Hepatocyte (in vitro differentiated cells): ENCODE results near the gene WDR4. TPM values are rescaled to one million over a fixed set of nuclear protein-coding genes. Genes with fewer than 3 reads are reported as not detected.

Experiments used
- DNase-seq: peaks from one replicate; pipeline ENCODE4 v3.0.0-alpha.2; 2016; ENCODE audit warnings: low spot score
- H2AFZ ChIP-seq: fragments of 200-600 bp; sonication (generic); 2 replicates; pipeline ENCODE4 v1.6.0; 2016; ENCODE audit warnings: antibody characterized with exemption, mild to moderate bottlenecking
- H3K27ac ChIP-seq: fragments of 200-600 bp; sonication (generic); 2 replicates; pipeline ENCODE4 v1.5.1; 2016; ENCODE audit warnings: mild to moderate bottlenecking
- H3K27me3 ChIP-seq: fragments of 200-600 bp; sonication (generic); 2 replicates; pipeline ENCODE4 v1.6.1; 2016
- H3K36me3 ChIP-seq: fragments of 200-600 bp; sonication (generic); replicated peaks from 2 replicates; pipeline ENCODE4 v1.5.1; 2016; ENCODE audit warnings: low read depth; ENCODE audit not compliant: insufficient read depth
- H3K4me1 ChIP-seq: fragments of 200-600 bp; sonication (generic); 2 replicates; pipeline ENCODE4 v1.5.1; 2016; ENCODE audit warnings: mild to moderate bottlenecking, moderate library complexity; ENCODE audit not compliant: insufficient read depth
- H3K4me2 ChIP-seq: fragments of 200-600 bp; sonication (generic); 2 replicates; pipeline ENCODE4 v1.6.0; 2016
- H3K4me3 ChIP-seq: fragments of 200-600 bp; sonication (generic); 2 replicates; pipeline ENCODE4 v1.5.1; 2016; ENCODE audit warnings: mild to moderate bottlenecking
- H3K79me2 ChIP-seq: fragments of 200-600 bp; sonication (generic); 2 replicates; pipeline ENCODE4 v1.6.0; 2017; ENCODE audit warnings: mild to moderate bottlenecking
- H3K9me2 ChIP-seq: fragments of 200-600 bp; sonication (generic); replicated peaks from 2 replicates; pipeline ENCODE4 v1.6.0; 2017; ENCODE audit warnings: mild to moderate bottlenecking; ENCODE audit not compliant: insufficient read depth
- H3K9me3 ChIP-seq: fragments of 200-600 bp; sonication (generic); 2 replicates; pipeline ENCODE4 v1.5.1; 2016; ENCODE audit warnings: low read depth, mild to moderate bottlenecking
- H4K20me1 ChIP-seq: fragments of 200-600 bp; sonication (generic); 2 replicates; pipeline ENCODE4 v1.6.0; 2016; ENCODE audit warnings: mild to moderate bottlenecking; ENCODE audit not compliant: insufficient read depth, poor library complexity, severe bottlenecking
- EZH2 ChIP-seq: fragments of 200-600 bp; sonication (generic); IDR thresholded peaks from 2 replicates; pipeline ENCODE4 v1.6.1; 2016; ENCODE audit warnings: antibody characterized with exemption, mild to moderate bottlenecking, borderline replicate concordance
- EZH2phosphoT487 ChIP-seq: fragments of 200-600 bp; sonication (generic); IDR thresholded peaks from one replicate; pipeline ENCODE4 v1.6.1; 2018; ENCODE audit warnings: antibody characterized with exemption, mild to moderate bottlenecking, low read depth, moderate library complexity; ENCODE audit not compliant: unreplicated experiment, severe bottlenecking
- WGBS: methylation state at CpG from one replicate; pipeline ENCODE4 v1.1.6; 2016; ENCODE audit warnings: low lambda C conversion rate; ENCODE audit errors: missing lambda C conversion rate; 5-methylcytosine and 5-hydroxymethylcytosine counted together
- polyA plus RNA-seq: library from polyadenylated mRNA; unstranded; fragments of >200 nt; fragmentation: Nextera tagmentation; extraction: Ambion mirVana; gene quantifications from 2 replicates; pipeline ENCODE4 v1.2.1, GENCODE V29; 2016
- total RNA-seq: library from RNA; depleted of rRNA; stranded (reverse); fragments of >200 nt; gene quantifications from 2 replicates; pipeline ENCODE4 v1.2.3, GENCODE V29; 2014
- TF ChIP-seq, protein P1 (sequence below): fragments of 200-600 bp; sonication (generic); IDR thresholded peaks from 2 replicates; pipeline ENCODE4 v1.5.1; 2016; ENCODE audit warnings: antibody characterized with exemption, mild to moderate bottlenecking; ENCODE audit not compliant: poor library complexity

Gene WDR4
- total and polyA plus RNA-seq, 2 experiments from 2014 or later, result 6.4 to 11.1 TPM

DNA sequence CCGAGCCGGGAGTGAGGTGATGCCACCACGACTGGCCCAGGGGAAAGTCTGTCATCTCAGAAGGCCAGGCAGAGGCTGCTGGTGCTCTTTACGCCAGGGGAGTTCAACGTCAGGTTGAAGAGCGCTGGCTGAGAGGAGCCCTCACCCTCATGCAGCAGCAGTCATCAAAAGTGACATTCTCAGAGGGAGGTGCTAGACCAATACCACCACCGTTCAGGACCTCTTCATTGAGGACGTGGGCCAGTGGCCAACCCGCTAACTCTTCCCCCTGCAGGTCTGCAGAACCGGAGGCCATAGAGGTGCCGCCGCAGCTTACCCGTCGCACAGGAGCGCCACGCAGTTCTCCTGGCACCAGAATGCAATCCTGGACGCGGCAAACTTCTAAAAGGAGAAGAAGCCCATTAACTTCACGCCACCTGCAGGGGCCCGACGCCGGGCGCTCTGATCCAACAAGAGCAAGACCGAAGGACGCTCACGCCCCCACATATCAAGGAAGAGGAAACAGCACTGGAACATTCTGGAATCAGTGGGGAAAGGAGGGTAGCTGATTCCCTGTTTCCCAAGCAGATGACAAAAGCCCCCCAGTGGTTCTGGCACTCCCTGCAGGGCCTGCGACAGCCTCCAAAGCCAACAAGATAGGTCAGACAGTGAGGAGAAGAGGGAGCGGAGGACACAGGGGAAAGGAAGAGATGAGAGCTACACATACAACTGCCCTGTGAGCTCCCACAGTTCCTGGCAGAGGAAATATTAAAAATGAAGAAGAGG, 24.9 kb downstream of the WDR4 start:
- 96% methylated on average over 28 of the region's 28 CpGs for WGBS
- no peak for DNase-seq
- H3K9me2 ChIP-seq, result no peaks in the 10 kb centered on the region
- no peaks in the 10 kb centered on the region for H3K27me3 ChIP-seq
- no peaks in the 10 kb centered on the region for H3K36me3 ChIP-seq
- H3K4me2 ChIP-seq, result no peak overlapping the region
- no peaks in the 10 kb centered on the region for H4K20me1 ChIP-seq
- H3K79me2 ChIP-seq, result no peaks in the 10 kb centered on the region
- H2AFZ ChIP-seq, result no peak overlapping the region
- TF ChIP-seq, protein P1, sequence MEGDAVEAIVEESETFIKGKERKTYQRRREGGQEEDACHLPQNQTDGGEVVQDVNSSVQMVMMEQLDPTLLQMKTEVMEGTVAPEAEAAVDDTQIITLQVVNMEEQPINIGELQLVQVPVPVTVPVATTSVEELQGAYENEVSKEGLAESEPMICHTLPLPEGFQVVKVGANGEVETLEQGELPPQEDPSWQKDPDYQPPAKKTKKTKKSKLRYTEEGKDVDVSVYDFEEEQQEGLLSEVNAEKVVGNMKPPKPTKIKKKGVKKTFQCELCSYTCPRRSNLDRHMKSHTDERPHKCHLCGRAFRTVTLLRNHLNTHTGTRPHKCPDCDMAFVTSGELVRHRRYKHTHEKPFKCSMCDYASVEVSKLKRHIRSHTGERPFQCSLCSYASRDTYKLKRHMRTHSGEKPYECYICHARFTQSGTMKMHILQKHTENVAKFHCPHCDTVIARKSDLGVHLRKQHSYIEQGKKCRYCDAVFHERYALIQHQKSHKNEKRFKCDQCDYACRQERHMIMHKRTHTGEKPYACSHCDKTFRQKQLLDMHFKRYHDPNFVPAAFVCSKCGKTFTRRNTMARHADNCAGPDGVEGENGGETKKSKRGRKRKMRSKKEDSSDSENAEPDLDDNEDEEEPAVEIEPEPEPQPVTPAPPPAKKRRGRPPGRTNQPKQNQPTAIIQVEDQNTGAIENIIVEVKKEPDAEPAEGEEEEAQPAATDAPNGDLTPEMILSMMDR, result no peak
- no peak for TF ChIP-seq EZH2
- no peak for TF ChIP-seq EZH2phosphoT487
- no peak overlapping the region for H3K27ac ChIP-seq
- H3K4me1 ChIP-seq, result no peaks in the 10 kb centered on the region
- no peak overlapping the region for H3K4me3 ChIP-seq
- no peaks in the 10 kb centered on the region for H3K9me3 ChIP-seq

DNA sequence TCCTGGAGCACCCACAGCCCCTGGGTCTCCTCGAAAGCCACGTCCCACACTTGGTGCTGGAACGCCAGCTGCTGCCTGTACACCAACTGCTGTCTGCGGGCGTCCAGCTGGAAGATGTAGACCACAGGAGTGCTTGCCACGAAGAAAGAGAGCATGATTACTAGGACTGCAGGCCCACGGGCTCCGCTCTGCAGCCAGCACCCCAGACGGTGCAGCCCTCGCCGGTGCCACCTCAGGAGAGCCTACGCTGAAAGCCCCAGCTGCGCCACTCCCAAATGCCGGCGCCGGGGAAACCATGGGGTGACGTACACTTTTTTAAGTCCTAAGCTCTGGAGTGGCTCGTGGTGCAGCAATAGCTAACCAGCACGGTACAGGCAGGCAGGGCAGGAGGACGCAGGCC, 25.7 kb downstream of the WDR4 start:
- no peaks in the 10 kb centered on the region for H3K27me3 ChIP-seq
- TF ChIP-seq EZH2 (no peak), EZH2phosphoT487 (no peak)
- TF ChIP-seq, protein P1, result no peak
- H3K79me2 ChIP-seq, result no peaks in the 10 kb centered on the region
- H3K4me2 ChIP-seq, result no peak overlapping the region
- no peak overlapping the region for H2AFZ ChIP-seq
- H3K4me1 ChIP-seq, result no peaks in the 10 kb centered on the region
- H3K27ac ChIP-seq, result no peak overlapping the region
- no peak overlapping the region for H3K4me3 ChIP-seq
- H3K9me3 ChIP-seq, result no peaks in the 10 kb centered on the region
- no peaks in the 10 kb centered on the region for H3K36me3 ChIP-seq
- no peaks in the 10 kb centered on the region for H4K20me1 ChIP-seq
- no peak for DNase-seq
- H3K9me2 ChIP-seq, result no peaks in the 10 kb centered on the region
- 97% methylated on average over 18 of the region's 20 CpGs for WGBS

DNA sequence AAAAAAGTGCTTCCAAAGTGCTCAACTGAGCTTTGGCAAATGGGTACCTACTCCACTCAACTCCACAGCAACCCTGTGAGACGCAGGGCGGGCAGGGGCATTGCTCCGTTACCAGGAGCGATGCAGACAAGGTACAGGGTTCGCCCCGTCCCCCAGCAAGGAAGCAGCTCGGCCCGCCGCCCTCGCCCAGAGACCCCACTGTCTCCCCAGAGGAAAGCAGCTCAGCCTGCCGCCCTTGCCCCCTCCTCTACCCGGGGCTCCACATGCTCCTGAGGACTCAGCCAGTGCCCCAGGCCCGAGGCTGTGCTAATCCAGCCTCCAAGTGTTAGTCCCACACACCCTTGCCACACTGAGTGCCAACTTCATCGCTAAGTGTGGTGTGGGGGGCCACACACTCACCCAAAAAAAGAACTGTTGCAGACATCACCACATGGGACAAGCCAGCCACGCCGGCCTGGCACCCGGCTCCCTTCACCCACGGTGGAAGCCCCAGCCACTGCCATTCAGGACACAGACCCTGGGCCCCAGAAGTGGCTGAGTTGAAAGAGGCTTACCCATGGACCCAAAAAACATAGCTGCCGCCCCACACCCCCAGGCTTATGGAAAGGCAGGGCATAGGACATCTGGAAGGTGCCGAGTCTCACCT, 26.3 kb downstream of the WDR4 start:
- H3K27me3 ChIP-seq, result no peaks in the 10 kb centered on the region
- H3K4me1 ChIP-seq, result no peaks in the 10 kb centered on the region
- H3K4me3 ChIP-seq, result no peak overlapping the region
- no peaks in the 10 kb centered on the region for H3K9me3 ChIP-seq
- no peak for DNase-seq
- no peaks in the 10 kb centered on the region for H4K20me1 ChIP-seq
- H3K36me3 ChIP-seq, result no peaks in the 10 kb centered on the region
- H3K4me2 ChIP-seq, result no peak overlapping the region
- H2AFZ ChIP-seq, result no peak overlapping the region
- WGBS, result 98% methylated on average over 20 of the region's 20 CpGs
- TF ChIP-seq EZH2phosphoT487 (no peak), EZH2 (no peak)
- TF ChIP-seq, protein P1, result no peak
- no peak overlapping the region for H3K27ac ChIP-seq
- no peaks in the 10 kb centered on the region for H3K79me2 ChIP-seq
- no peaks in the 10 kb centered on the region for H3K9me2 ChIP-seq
